ENCODE data around the gene TBK1.

GRCh38 chr12:64446295-64446694 lies 5.6 kb upstream of the TBK1 start:
- TF ChIP-seq CTCF (conservative IDR thresholded peaks at IDR 0.05; ENCODE audit: low read length) (no peak), EZH2phosphoT487 (IDR thresholded peaks at IDR 0.05; ENCODE audit: borderline replicate concordance) (no peak)
